Ascending aorta (tissue), 2 donors: Measurements from ENCODE around the gene NRXN3. TPM values are rescaled to one million over a fixed set of nuclear protein-coding genes. Genes with fewer than 3 reads are reported as not detected.

ENCODE experiments used
- DNase-seq, 2 donors: peaks; one replicate each; pipeline ENCODE4 v3.0.0-alpha.2; 2019; ENCODE audit warnings: low spot score in 2 of 2
- H3K27ac ChIP-seq, 2 donors: fragments of 200-600 bp; sonication (generic); one replicate each; pipeline ENCODE4 v1.5.1; 2016 to 2017; ENCODE audit warnings: mild to moderate bottlenecking in 1 of 2
- H3K27me3 ChIP-seq: fragments of 200-600 bp; sonication (generic); one replicate; pipeline ENCODE4 v1.5.1; 2017
- H3K36me3 ChIP-seq, 2 donors: fragments of 200-600 bp; sonication (generic); one replicate each; pipeline ENCODE4 v1.5.1; 2016
- H3K4me1 ChIP-seq, 2 donors: fragments of 200-600 bp; sonication (generic); one replicate each; pipeline ENCODE4 v1.5.1; 2016 to 2017; ENCODE audit warnings: mild to moderate bottlenecking in 1 of 2
- H3K4me3 ChIP-seq, 2 donors: fragments of 200-600 bp; sonication (generic); one replicate each; pipeline ENCODE4 v1.5.1; 2016 to 2017; ENCODE audit warnings: mild to moderate bottlenecking in 1 of 2
- H3K9me3 ChIP-seq, 2 donors: fragments of 200-600 bp; sonication (generic); one replicate each; pipeline ENCODE4 v1.5.1; 2016
- CTCF ChIP-seq, 3 experiments: fragments of 200-600 bp in 2 of 3; fragments of 450-650 bp in 1 of 3; sonication (generic) in 2 of 3; IDR thresholded peaks; one replicate each; pipeline ENCODE4 v1.5.1; 2016 to 2019; ENCODE audit warnings: antibody characterized with exemption in 3 of 3, mild to moderate bottlenecking in 1 of 3, moderate library complexity in 1 of 3
- intact Hi-C: fragments of 100-400 bp; cut with DNase I; formaldehyde crosslinking; loops from one replicate; pipeline ENCODE4 v1.15.1; 2023
- total RNA-seq: library from RNA; depleted of rRNA; stranded (reverse); fragments of >200 nt; gene quantifications from one replicate; pipeline ENCODE4 v1.1.0, GENCODE V29; 2016

NRXN3 gene
- total RNA-seq, 1 donor from 2014 or later: 21.0 TPM

GRCh38 chr14:78823035-78823434 is 652.9 kb downstream of the NRXN3 start:
- Histone ChIP-seq H3K9me3 (no peaks in the 10 kb centered on the region), H3K4me1 (no peaks in the 10 kb centered on the region), H3K27me3 (no peaks in the 10 kb centered on the region), H3K36me3 (no peaks in the 10 kb centered on the region), H3K4me3 (no peak overlapping the region), H3K27ac (no peak overlapping the region)
- no peak for DNase-seq
- no peak for TF ChIP-seq CTCF (IDR thresholded peaks at IDR 0.05)
- intact Hi-C loops: no loop called here

- Histone ChIP-seq H3K27ac (no peak overlapping the region), H3K36me3 (no peaks in the 10 kb centered on the region), H3K4me3 (no peak overlapping the region), H3K4me1 (no peaks in the 10 kb centered on the region), H3K27me3 (no peaks in the 10 kb centered on the region), H3K9me3 (no peaks in the 10 kb centered on the region)
- intact Hi-C loops: no loop called here
- no peak for TF ChIP-seq CTCF (IDR thresholded peaks at IDR 0.05)
- DNase-seq: no peak
Observed at GRCh38 chr14:78823516-78823915, 653.3 kb downstream of the NRXN3 start.

- no peaks in the 10 kb centered on the region for H3K27me3 ChIP-seq
- no peak for DNase-seq
- H3K9me3 ChIP-seq: no peaks in the 10 kb centered on the region
- TF ChIP-seq CTCF (IDR thresholded peaks at IDR 0.05): no peak
- H3K27ac ChIP-seq: no peak overlapping the region
- no peaks in the 10 kb centered on the region for H3K36me3 ChIP-seq
- H3K4me1 ChIP-seq: no peaks in the 10 kb centered on the region
- intact Hi-C loops: no loop called here
- H3K4me3 ChIP-seq: no peak overlapping the region
Observed at GRCh38 chr14:78829274-78829673, 659.1 kb downstream of the NRXN3 start.

- DNase-seq: no peak
- no peaks in the 10 kb centered on the region for H3K27me3 ChIP-seq
- no peak overlapping the region for H3K27ac ChIP-seq
- no peak overlapping the region for H3K4me3 ChIP-seq
- intact Hi-C loops: no loop called here
- H3K4me1 ChIP-seq: no peaks in the 10 kb centered on the region
- no peaks in the 10 kb centered on the region for H3K36me3 ChIP-seq
- TF ChIP-seq CTCF (IDR thresholded peaks at IDR 0.05): no peak
- H3K9me3 ChIP-seq: no peaks in the 10 kb centered on the region
Observed at GRCh38 chr14:78834766-78835451, 664.7 kb downstream of the NRXN3 start.

- intact Hi-C loops: no loop called here
- no peak overlapping the region for H3K4me3 ChIP-seq
- TF ChIP-seq CTCF (IDR thresholded peaks at IDR 0.05): no peak
- no peaks in the 10 kb centered on the region for H3K27me3 ChIP-seq
- H3K4me1 ChIP-seq: no peaks in the 10 kb centered on the region
- DNase-seq: no peak
- no peaks in the 10 kb centered on the region for H3K36me3 ChIP-seq
- H3K27ac ChIP-seq: no peak overlapping the region
- no peaks in the 10 kb centered on the region for H3K9me3 ChIP-seq
Observed at GRCh38 chr14:78835909-78836308, 665.7 kb downstream of the NRXN3 start.

GRCh38 chr14:78836777-78837176 is 666.6 kb downstream of the NRXN3 start:
- no peak overlapping the region for H3K27ac ChIP-seq
- no peaks in the 10 kb centered on the region for H3K9me3 ChIP-seq
- no peak for DNase-seq
- no peaks in the 10 kb centered on the region for H3K27me3 ChIP-seq
- H3K4me1 ChIP-seq: no peaks in the 10 kb centered on the region
- H3K36me3 ChIP-seq: no peaks in the 10 kb centered on the region
- intact Hi-C loops: no loop called here
- peak in 1 of 3 experiments; percentile 22 for TF ChIP-seq CTCF (IDR thresholded peaks at IDR 0.05)
- H3K4me3 ChIP-seq: no peak overlapping the region
